ENCODE data around the gene TPRN. TPM values are rescaled to one million over a fixed set of nuclear protein-coding genes. Genes with fewer than 3 reads are reported as not detected.
A peak's percentile ranks its signal among the peaks of the same experiment; 100 is the strongest.

The TPRN gene
- total RNA-seq, 1 donor from 2014 or later: 16.0 TPM

DNA sequence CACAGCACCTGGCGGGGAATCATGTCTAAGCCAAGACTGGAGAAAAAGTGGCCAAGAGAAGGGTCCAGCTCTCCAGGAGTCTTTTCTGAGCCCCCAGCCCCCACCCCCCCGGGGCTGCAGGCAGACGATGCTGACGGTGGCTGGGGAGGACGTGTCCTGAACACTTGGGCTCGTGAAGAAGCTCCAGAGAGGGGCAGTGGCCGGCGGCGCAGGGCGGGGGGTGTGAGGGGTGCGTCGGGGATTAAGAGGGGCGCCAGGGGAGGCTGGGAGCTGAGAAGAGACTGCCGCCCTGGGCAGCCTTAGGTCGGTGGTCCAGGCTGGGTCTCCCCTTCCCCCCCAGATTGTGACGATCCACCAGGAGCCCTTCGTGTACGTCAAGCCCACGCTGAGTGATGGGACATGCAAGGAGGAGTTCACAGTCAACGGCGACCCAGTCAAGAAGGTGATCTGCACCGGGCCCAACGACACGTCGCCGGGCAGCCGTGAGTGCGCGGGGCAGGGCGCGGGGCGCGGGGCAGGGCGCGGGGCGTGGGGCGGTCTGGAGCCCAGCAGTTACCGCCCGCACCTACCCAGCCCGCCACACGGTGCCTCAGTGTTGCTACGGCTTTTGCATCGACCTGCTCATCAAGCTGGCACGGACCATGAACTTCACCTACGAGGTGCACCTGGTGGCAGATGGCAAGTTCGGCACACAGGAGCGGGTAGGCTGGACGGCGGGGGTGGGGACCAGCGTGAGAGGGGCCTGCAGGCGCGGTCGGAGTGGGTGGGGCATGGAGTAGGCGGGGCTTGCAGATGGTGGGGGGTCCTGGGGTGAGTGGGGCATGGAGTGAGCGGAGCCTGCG lies 39.6 kb downstream of the TPRN start:
- DNase-seq (ENCODE audit: low read depth) (no peak), FAIRE-seq (no peak)
- H3K27ac ChIP-seq (ENCODE audit: low read depth, low read length): no peak overlapping the region
- no peak overlapping the region for H2AFZ ChIP-seq (ENCODE audit: low read depth, low read length)
- Mint-ChIP-seq H3K27ac (ENCODE audit: unreplicated experiment) (no peak overlapping the region), H3K9me3 (ENCODE audit: unreplicated experiment) (no peaks in the 10 kb centered on the region), H3K27me3 (ENCODE audit: low read depth, unreplicated experiment) (peaks cover 65% of the 10 kb centered on the region), H3K4me3 (ENCODE audit: unreplicated experiment) (no peak overlapping the region), H3K36me3 (ENCODE audit: low read depth, unreplicated experiment) (no peaks in the 10 kb centered on the region), H3K4me1 (ENCODE audit: low read depth, unreplicated experiment) (peaks cover 2% of the 10 kb centered on the region)
- peak; percentile 56 for TF ChIP-seq EZH2 (IDR thresholded peaks at IDR 0.05; ENCODE audit: insufficient read depth, low read length)
- TF ChIP-seq, protein P1, sequence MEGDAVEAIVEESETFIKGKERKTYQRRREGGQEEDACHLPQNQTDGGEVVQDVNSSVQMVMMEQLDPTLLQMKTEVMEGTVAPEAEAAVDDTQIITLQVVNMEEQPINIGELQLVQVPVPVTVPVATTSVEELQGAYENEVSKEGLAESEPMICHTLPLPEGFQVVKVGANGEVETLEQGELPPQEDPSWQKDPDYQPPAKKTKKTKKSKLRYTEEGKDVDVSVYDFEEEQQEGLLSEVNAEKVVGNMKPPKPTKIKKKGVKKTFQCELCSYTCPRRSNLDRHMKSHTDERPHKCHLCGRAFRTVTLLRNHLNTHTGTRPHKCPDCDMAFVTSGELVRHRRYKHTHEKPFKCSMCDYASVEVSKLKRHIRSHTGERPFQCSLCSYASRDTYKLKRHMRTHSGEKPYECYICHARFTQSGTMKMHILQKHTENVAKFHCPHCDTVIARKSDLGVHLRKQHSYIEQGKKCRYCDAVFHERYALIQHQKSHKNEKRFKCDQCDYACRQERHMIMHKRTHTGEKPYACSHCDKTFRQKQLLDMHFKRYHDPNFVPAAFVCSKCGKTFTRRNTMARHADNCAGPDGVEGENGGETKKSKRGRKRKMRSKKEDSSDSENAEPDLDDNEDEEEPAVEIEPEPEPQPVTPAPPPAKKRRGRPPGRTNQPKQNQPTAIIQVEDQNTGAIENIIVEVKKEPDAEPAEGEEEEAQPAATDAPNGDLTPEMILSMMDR (IDR thresholded peaks at IDR 0.05; ENCODE audit: insufficient read depth, low read depth, low read length): no peak
- H3K4me2 ChIP-seq (ENCODE audit: low read length): no peak overlapping the region
- no peaks in the 10 kb centered on the region for H3K36me3 ChIP-seq (ENCODE audit: insufficient read depth, low read length)
- H3K4me3 ChIP-seq (ENCODE audit: insufficient read depth, low read depth, low read length): no peak overlapping the region
- peaks cover 39% of the 10 kb centered on the region for H3K27me3 ChIP-seq (ENCODE audit: insufficient read depth, low read length)
- H3K9ac ChIP-seq (ENCODE audit: low read length): no peak overlapping the region
- peaks cover 4% of the 10 kb centered on the region for H3K4me1 ChIP-seq (ENCODE audit: insufficient read depth, low read length)
- no peaks in the 10 kb centered on the region for H3K9me3 ChIP-seq (ENCODE audit: insufficient read depth, low read depth, low read length)
- H4K20me1 ChIP-seq (ENCODE audit: insufficient read depth, low read length): no peaks in the 10 kb centered on the region
- no peaks in the 10 kb centered on the region for H3K79me2 ChIP-seq (ENCODE audit: insufficient read depth, low read length)

DNA sequence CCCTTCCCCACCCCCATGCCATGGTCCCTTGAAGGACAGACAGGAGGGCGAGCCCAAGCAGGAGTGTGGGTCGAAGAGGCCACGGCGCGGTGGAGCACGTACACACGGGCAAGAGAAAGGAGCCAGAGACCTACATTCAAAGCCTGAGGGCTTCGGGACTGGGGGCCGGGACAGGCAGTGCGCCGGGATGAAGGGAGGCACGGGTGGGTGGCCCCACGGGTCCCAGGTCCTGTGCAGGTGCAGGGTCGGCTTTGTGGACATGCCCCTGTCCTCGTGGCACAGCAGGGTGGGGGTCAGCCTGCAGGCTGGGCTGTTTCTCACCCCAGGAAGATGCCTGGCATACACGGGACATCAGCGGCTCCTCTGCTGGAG lies 40.5 kb downstream of the TPRN start:
- no peaks in the 10 kb centered on the region for H3K79me2 ChIP-seq (ENCODE audit: insufficient read depth, low read length)
- no peak overlapping the region for H3K4me3 ChIP-seq (ENCODE audit: insufficient read depth, low read depth, low read length)
- peaks cover 37% of the 10 kb centered on the region for H3K27me3 ChIP-seq (ENCODE audit: insufficient read depth, low read length)
- H3K36me3 ChIP-seq (ENCODE audit: insufficient read depth, low read length): no peaks in the 10 kb centered on the region
- no peaks in the 10 kb centered on the region for H4K20me1 ChIP-seq (ENCODE audit: insufficient read depth, low read length)
- no peak overlapping the region for H2AFZ ChIP-seq (ENCODE audit: low read depth, low read length)
- DNase-seq (ENCODE audit: low read depth) (no peak), FAIRE-seq (no peak)
- Mint-ChIP-seq H3K27me3 (ENCODE audit: low read depth, unreplicated experiment) (peaks cover 65% of the 10 kb centered on the region), H3K27ac (ENCODE audit: unreplicated experiment) (no peak overlapping the region), H3K36me3 (ENCODE audit: low read depth, unreplicated experiment) (no peaks in the 10 kb centered on the region), H3K4me1 (ENCODE audit: low read depth, unreplicated experiment) (peaks cover 2% of the 10 kb centered on the region), H3K9me3 (ENCODE audit: unreplicated experiment) (no peaks in the 10 kb centered on the region), H3K4me3 (ENCODE audit: unreplicated experiment) (no peak overlapping the region)
- peaks cover 4% of the 10 kb centered on the region for H3K4me1 ChIP-seq (ENCODE audit: insufficient read depth, low read length)
- no peaks in the 10 kb centered on the region for H3K9me3 ChIP-seq (ENCODE audit: insufficient read depth, low read depth, low read length)
- no peak overlapping the region for H3K27ac ChIP-seq (ENCODE audit: low read depth, low read length)
- H3K9ac ChIP-seq (ENCODE audit: low read length): no peak overlapping the region
- H3K4me2 ChIP-seq (ENCODE audit: low read length): no peak overlapping the region
- TF ChIP-seq EZH2 (IDR thresholded peaks at IDR 0.05; ENCODE audit: insufficient read depth, low read length): no peak
- TF ChIP-seq, protein P1 (IDR thresholded peaks at IDR 0.05; ENCODE audit: insufficient read depth, low read depth, low read length): no peak
